Activated CD8-positive, alpha-beta T cell treated with anti-CD3 and anti-CD28 coated beads, Interleukin-2, amount 10 ng/mL, durations not matched to agents 7 days and 5 days (primary cell): ENCODE measurements around the gene ADNP2. TPM values are rescaled to one million over a fixed set of nuclear protein-coding genes. Genes with fewer than 3 reads are reported as not detected.

Experiments
- ATAC-seq: fragments of 150-1000 bp; cut with Tn5 transposase; one replicate; pipeline ENCODE4 v1.10.0; 2021; ENCODE audit warnings: moderate library complexity
- CTCF ChIA-PET: fragments of 350-600 bp; sonication (Branson Sonifier 250); formaldehyde crosslinking; loops from one replicate; lab custom pipeline; 2021; ENCODE audit warnings: antibody characterized with exemption; lab: Charles Lee
- POLR2A ChIA-PET: fragments of 350-600 bp; sonication (Branson Sonifier 250); formaldehyde crosslinking; loops from one replicate; lab custom pipeline; 2021; ENCODE audit warnings: antibody characterized with exemption; lab: Charles Lee
- DNase-seq: peaks from one replicate; pipeline ENCODE4 v3.0.0-alpha.2; 2020
- H3K27ac Mint-ChIP-seq: one replicate; pipeline ENCODE4 v1.8.0; 2021; ENCODE audit warnings: mild to moderate bottlenecking, mixed read lengths
- H3K27me3 Mint-ChIP-seq: one replicate; pipeline ENCODE4 v1.8.0; 2021; ENCODE audit warnings: low read depth, mixed read lengths
- H3K36me3 Mint-ChIP-seq: one replicate; pipeline ENCODE4 v1.8.0; 2021; ENCODE audit warnings: low read depth, mixed read lengths
- H3K4me1 Mint-ChIP-seq: one replicate; pipeline ENCODE4 v1.8.0; 2021; ENCODE audit warnings: low read depth, mixed read lengths
- H3K4me3 Mint-ChIP-seq: one replicate; pipeline ENCODE4 v1.8.0; 2021; ENCODE audit warnings: mild to moderate bottlenecking, mixed read lengths
- H3K9me3 Mint-ChIP-seq: one replicate; pipeline ENCODE4 v1.8.0; 2022; ENCODE audit warnings: mixed read lengths; ENCODE audit not compliant: insufficient read depth
- total RNA-seq, 2 experiments: library from RNA; stranded (reverse); gene quantifications; one replicate each; pipeline ENCODE4 v1.2.3, GENCODE V29; 2021

ADNP2 gene
- total RNA-seq, 2 experiments from 2014 or later, result 23.5 to 24.5 TPM

DNA sequence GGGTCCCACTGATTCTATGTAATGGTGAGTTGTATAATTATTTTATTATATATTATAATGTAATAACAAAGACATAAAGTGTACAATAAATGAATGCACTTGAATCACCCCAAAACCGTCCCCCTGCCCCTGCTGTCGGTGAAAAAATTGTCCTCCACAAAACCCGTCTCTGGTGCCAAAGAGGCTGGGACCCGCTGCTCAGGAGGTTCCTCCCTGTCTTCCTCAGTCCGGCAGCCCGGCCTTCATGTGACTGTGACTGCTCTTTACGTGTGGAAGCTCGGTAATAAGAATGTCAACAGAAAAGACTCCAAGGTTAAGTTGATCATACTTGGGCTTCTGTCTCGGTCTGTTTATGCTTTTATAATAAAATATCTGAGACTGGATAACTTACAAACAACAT is 32.7 kb upstream of the ADNP2 start:
- Mint-ChIP-seq H3K9me3 (no peaks in the 10 kb centered on the region), H3K27ac (no peak overlapping the region), H3K27me3 (peaks cover 3% of the 10 kb centered on the region), H3K4me3 (no peak overlapping the region), H3K36me3 (no peaks in the 10 kb centered on the region), H3K4me1 (no peaks in the 10 kb centered on the region)
- no peak for DNase-seq
- ChIA-PET POLR2A (no interaction called here), CTCF (no interaction called here)
- ATAC-seq, result no peak

DNA sequence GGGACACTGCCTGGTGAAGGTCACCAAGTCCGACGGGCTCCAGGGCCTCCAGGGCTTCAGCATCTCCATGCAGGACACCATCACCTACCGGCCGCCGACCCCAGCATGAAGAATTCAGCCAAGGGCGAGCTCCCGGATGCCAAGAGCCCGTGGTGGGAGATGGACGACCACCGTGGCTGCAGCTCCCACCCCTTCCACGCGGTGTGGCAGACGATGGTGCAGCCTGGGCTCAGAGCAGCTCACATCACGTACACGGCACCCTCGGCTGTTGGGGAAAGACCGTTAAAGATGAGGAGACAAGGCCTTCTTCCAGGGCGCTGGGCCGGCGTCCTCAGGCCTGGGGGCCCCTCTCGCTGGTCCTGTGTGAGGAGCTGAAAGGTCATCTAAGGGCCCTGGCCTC is 31.2 kb upstream of the ADNP2 start:
- no peaks in the 10 kb centered on the region for H3K4me1 Mint-ChIP-seq
- peaks cover 3% of the 10 kb centered on the region for H3K27me3 Mint-ChIP-seq
- ATAC-seq (no peak), DNase-seq (no peak)
- H3K4me3 Mint-ChIP-seq, result no peak overlapping the region
- ChIA-PET CTCF (no interaction called here), POLR2A (no interaction called here)
- no peaks in the 10 kb centered on the region for H3K9me3 Mint-ChIP-seq
- H3K27ac Mint-ChIP-seq, result no peak overlapping the region
- no peaks in the 10 kb centered on the region for H3K36me3 Mint-ChIP-seq

DNA sequence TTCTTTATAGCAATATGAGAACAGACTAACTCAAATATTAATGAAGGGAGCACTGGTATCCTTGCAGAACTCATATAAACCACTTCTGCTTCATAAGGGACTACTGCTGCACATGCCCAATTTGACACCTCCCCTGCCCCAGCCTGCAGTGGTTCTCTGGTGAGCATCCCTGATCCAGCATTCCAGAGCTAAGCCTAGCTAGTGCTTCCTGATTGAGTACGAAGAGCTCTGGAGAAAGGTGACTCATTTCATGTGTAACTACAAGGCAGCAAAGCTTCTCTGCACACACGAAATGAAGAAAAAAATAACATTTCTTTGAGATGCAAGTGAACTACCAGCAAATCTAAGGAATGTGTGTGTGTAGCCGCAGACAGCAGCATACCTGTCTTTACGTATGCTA is 22.8 kb upstream of the ADNP2 start:
- ATAC-seq (no peak), DNase-seq (no peak)
- Mint-ChIP-seq H3K4me1 (no peaks in the 10 kb centered on the region), H3K27ac (no peak overlapping the region), H3K27me3 (no peaks in the 10 kb centered on the region), H3K9me3 (peaks cover 24% of the 10 kb centered on the region), H3K4me3 (no peak overlapping the region), H3K36me3 (no peaks in the 10 kb centered on the region)
- ChIA-PET CTCF (no interaction called here), POLR2A (no interaction called here)

DNA sequence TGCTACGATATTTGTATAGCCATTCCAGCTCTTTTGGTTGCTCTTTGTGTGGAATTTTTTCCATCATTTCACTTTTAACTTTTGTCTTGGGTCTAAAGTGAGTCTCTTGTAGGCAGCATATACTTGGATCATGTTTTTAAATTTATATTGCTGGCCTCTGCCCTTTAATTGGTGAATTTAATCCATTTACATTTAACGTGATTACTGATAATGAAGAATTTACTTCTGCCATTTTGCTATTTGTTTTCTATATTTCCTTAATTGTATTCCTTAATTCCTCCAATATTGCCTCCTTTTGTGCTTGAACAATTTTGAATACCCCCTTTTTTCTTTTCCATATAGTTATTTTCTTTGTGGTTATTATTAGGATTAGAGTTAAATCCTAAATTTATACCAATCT is 21.0 kb upstream of the ADNP2 start:
- Mint-ChIP-seq H3K27ac (no peak overlapping the region), H3K4me3 (no peak overlapping the region), H3K36me3 (no peaks in the 10 kb centered on the region), H3K9me3 (peaks cover 26% of the 10 kb centered on the region), H3K4me1 (no peaks in the 10 kb centered on the region), H3K27me3 (peaks cover 2% of the 10 kb centered on the region)
- POLR2A ChIA-PET, result no interaction called here
- ATAC-seq, result no peak
- CTCF ChIA-PET, result no interaction called here
- no peak for DNase-seq

DNA sequence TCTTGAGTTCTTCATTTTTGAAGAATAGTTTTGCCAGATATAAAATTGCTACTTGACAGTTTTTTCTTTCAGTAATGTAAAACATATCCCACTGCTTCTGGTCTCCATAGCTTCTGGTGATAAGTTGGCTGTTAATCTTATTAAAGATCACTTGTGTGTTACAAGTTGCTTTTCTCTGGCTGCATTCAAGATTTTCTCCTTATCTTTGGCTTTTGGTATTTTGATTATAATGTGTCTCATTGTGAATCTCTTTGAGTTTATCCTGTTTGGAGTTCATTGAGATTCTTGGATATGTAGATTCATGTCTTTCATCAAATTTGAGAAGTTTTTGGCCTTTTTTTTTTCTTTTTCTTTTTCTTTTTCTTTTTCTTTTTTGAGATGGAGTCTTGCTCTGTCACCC is 20.2 kb upstream of the ADNP2 start:
- no peaks in the 10 kb centered on the region for H3K36me3 Mint-ChIP-seq
- POLR2A ChIA-PET, result no interaction called here

DNA sequence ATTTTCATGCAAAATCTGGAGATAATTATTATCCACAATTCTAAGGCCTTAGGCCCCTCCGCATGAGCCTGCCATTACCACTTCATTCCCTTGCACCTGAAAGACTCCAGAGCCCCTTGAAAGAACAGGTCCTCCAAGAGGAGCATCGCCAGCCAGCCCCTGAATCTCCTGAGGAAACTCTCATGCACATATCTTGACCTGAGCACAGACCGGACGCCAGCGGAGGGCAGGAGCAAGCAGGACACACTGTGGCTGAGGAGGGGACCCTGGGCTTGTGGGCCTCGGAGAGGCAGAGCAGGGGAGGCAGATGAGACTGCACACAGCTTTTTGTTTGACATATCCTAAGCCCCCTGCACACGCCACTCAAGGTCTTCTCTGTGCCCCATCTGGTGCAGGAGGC is 13.6 kb upstream of the ADNP2 start:
- Mint-ChIP-seq H3K27me3 (peaks cover 6% of the 10 kb centered on the region), H3K4me1 (no peaks in the 10 kb centered on the region), H3K9me3 (peaks cover 8% of the 10 kb centered on the region), H3K36me3 (no peaks in the 10 kb centered on the region), H3K4me3 (no peak overlapping the region), H3K27ac (no peak overlapping the region)
- ChIA-PET CTCF (no interaction called here), POLR2A (no interaction called here)
- no peak for ATAC-seq
- no peak for DNase-seq

More for the DNA sequence above, 20.2 kb upstream of the ADNP2 start:
- CTCF ChIA-PET, result no interaction called here
- Mint-ChIP-seq H3K4me1 (no peaks in the 10 kb centered on the region), H3K27me3 (peaks cover 4% of the 10 kb centered on the region), H3K27ac (no peak overlapping the region), H3K4me3 (no peak overlapping the region), H3K9me3 (peaks cover 26% of the 10 kb centered on the region)
- ATAC-seq (no peak), DNase-seq (no peak)

DNA sequence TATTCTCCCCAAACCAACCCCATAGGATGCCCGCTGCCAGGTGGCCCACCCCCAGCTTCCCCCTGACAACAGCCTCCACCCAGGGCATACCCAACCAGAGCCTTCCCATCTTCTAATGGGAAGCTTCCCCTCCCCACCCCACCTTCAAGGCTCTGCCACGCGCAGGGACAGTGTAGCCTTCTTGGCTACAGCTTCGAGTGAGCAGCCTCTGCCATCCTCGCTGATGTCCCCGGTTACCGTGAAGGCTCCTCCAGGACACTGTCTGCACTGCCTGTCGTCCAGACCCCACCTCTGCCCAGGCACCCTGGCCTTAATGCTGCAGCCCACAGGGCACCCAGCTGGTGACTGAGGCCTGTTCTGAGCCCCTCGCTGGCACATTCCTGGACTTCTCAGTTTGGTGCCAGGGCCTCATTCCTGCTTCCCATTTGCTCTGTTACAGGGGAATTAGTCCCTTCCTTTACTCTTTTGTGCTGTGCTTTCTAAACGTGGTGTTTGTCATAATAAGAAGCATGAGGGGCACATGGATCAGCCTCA is 13.0 kb upstream of the ADNP2 start:
- Mint-ChIP-seq H3K9me3 (peaks cover 7% of the 10 kb centered on the region), H3K27ac (no peak overlapping the region), H3K27me3 (peaks cover 6% of the 10 kb centered on the region), H3K4me3 (no peak overlapping the region), H3K36me3 (no peaks in the 10 kb centered on the region), H3K4me1 (no peaks in the 10 kb centered on the region)
- ATAC-seq (no peak), DNase-seq (no peak)
- ChIA-PET POLR2A (interaction anchor here (0.6 kb wide), 1 partner anchor 14 kb away, joined by 3 read pairs; no protein-coding TSS in a partner anchor), CTCF (no interaction called here)

DNA sequence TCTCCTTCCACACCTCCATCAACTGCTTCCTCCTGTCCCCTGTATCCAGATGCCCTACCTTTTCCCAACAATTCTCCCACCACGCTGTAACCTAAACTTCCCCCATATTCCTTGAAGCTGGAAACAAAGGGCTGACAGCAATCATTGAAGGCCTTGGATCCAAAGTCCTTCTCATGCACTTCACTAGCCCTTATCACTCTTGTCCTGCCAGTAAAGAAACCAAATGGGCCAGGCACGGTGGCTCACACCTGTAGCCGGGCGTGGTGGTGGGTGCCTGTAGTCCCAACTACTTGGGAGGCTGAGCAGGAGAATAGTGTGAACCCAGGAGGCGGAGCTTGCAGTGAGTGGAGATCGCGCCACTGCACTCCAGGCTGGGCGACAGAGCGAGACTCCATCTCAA is 11.9 kb upstream of the ADNP2 start:
- ChIA-PET POLR2A (no interaction called here), CTCF (no interaction called here)
- Mint-ChIP-seq H3K27ac (no peak overlapping the region), H3K4me1 (no peaks in the 10 kb centered on the region), H3K9me3 (peaks cover 4% of the 10 kb centered on the region), H3K4me3 (no peak overlapping the region), H3K27me3 (peaks cover 3% of the 10 kb centered on the region), H3K36me3 (no peaks in the 10 kb centered on the region)
- ATAC-seq (no peak), DNase-seq (no peak)

DNA sequence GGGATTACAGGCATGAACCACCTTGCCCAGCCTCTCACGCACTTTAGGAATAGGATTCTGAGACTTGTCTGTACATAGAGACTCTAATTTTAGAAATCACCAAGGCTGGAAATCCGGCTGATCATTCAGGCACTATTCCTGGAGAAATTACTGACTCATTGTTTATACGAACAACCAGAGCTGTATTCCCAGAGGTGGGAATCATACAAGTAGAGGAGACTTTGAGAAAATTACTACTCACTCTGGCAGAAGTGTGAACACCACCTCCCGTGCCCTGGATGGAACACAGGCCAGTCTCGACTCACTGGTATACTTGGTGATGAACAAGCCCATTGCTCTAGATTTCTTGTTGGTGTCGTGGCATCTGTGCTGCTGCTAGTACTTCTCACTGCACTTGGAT is 5.8 kb upstream of the ADNP2 start:
- POLR2A ChIA-PET, result no interaction called here
- no peak for DNase-seq
- H3K36me3 Mint-ChIP-seq, result no peaks in the 10 kb centered on the region
- H3K4me3 Mint-ChIP-seq, result no peak overlapping the region
- ATAC-seq, result no peak
- H3K9me3 Mint-ChIP-seq, result peaks cover 4% of the 10 kb centered on the region
- CTCF ChIA-PET, result no interaction called here
- H3K27ac Mint-ChIP-seq, result no peak overlapping the region
- H3K27me3 Mint-ChIP-seq, result peaks cover 7% of the 10 kb centered on the region
- H3K4me1 Mint-ChIP-seq, result no peaks in the 10 kb centered on the region

DNA sequence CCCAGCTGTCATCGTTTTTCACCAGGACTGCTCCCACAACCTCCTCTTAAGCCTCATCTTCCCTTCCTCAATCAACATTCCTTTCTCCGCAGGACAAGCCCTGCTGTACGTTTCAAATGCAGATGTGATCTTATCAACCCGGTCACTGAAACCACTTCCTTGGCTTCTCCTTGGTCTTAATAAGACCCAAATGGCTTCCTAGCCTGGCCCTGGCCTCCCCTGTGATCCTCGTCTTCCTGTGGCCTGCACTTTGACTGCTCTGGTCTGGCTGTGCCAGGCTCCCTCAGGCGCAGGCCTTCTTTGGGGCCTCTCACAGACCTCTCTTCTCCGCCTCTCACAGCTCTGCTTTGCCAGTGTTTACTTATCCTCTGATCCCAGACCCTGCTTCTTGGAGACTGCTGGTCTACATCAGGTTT is 4.7 kb upstream of the ADNP2 start:
- no peak overlapping the region for H3K27ac Mint-ChIP-seq
- POLR2A ChIA-PET, result no interaction called here
- no peaks in the 10 kb centered on the region for H3K36me3 Mint-ChIP-seq
- H3K4me1 Mint-ChIP-seq, result peaks cover 6% of the 10 kb centered on the region
- DNase-seq (no peak), ATAC-seq (no peak)
- H3K9me3 Mint-ChIP-seq, result peaks cover 4% of the 10 kb centered on the region
- H3K27me3 Mint-ChIP-seq, result peaks cover 7% of the 10 kb centered on the region
- H3K4me3 Mint-ChIP-seq, result no peak overlapping the region
- CTCF ChIA-PET, result no interaction called here

DNA sequence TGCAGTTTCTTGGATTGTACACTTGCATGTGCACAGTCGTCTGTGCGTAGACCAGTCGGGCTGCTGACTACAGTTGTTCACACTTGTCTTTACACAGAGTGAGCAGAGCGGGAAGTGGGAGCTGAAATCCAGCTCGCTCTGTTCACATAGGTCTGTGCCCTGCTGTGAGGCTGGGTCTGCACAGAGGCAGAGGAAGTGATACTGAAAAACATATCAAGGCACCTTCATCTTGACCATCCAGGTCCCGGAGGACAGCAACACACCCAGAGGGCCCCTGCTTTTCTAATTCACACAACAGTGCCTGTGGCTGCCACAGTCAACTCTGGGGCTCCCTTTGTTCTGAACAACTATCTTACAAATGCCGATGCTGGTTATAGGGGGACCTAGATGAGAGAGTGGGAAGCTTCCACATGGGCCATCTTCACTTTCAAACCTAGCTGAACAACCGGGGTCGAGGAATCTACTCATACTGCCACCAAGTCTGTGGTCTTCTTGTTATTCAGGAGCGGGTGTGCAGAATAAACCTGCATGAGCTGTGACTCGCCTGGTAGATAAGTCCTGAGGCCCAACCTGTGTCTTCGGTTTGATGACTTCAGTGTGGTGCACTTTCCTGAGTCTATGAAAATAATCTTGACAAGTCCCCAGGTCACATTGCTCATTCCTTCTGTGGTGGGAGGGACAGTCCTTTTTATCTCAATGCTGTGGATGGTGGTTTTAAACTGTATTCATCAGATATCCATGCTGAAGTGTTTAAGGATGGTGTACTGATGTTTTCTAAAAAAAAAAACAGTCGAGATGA is 3.5 kb upstream of the ADNP2 start:
- no peak overlapping the region for H3K4me3 Mint-ChIP-seq
- DNase-seq (no peak), ATAC-seq (no peak)
- peaks cover 3% of the 10 kb centered on the region for H3K36me3 Mint-ChIP-seq
- H3K27me3 Mint-ChIP-seq, result peaks cover 7% of the 10 kb centered on the region
- ChIA-PET CTCF (interaction anchor here (0.7 kb wide), 1 partner anchor 129 kb away, joined by 3 read pairs; no protein-coding TSS in a partner anchor), POLR2A (no interaction called here)
- H3K4me1 Mint-ChIP-seq, result peaks cover 13% of the 10 kb centered on the region
- no peak overlapping the region for H3K27ac Mint-ChIP-seq
- peaks cover under 1% of the 10 kb centered on the region for H3K9me3 Mint-ChIP-seq

DNA sequence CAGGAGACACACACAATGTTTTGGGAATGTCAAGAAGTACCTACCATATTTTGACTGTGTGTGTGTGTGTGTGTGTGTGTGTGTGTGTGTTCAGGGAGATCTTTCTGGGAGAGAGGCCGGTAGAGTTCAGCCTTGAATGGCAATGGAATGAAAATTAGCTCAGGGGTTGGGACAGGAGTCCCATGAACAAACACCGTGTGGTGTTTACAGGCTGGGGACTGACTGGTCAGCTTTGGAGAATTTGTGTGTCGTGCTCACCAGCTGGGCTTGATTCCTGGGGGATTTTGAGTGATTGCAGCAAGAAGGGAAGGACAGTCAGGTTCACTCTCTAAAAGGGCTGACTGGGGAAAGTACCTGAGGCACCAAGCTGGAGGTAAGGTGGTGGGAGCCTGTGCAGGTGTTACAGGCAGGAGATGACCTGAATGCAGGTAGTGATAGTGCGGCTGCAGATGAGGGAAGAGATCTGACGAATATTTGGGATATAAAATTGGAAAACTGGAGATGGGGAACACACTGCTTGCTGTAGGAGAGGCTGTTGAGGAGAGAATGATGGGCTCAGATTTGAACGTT is 2.5 kb upstream of the ADNP2 start:
- Mint-ChIP-seq H3K27ac (no peak overlapping the region), H3K4me3 (no peak overlapping the region), H3K36me3 (peaks cover 10% of the 10 kb centered on the region), H3K4me1 (peaks cover 20% of the 10 kb centered on the region), H3K9me3 (no peaks in the 10 kb centered on the region), H3K27me3 (peaks cover 7% of the 10 kb centered on the region)
- ATAC-seq (no peak), DNase-seq (no peak)
- ChIA-PET POLR2A (interaction anchor here (0.6 kb wide), 1 partner anchor 40 kb away, joined by 3 read pairs; no protein-coding TSS in a partner anchor), CTCF (interaction anchor here (0.7 kb wide), 1 partner anchor 128 kb away, joined by 3 read pairs; no protein-coding TSS in a partner anchor)
